Spinal cord (tissue), 10 donors: ENCODE measurements around the gene VGLL3. TPM values are rescaled to one million over a fixed set of nuclear protein-coding genes. Genes with fewer than 3 reads are reported as not detected.
A peak's percentile ranks its signal among the peaks of the same experiment; 100 is the strongest.
"Not testable (repeated sequence)": the region's sequence is repeated elsewhere in the genome, so short reads cannot be mapped to it uniquely, and the experiment has no call there.

Source experiments
- DNase-seq, 6 donors: peaks; one replicate each; pipeline versions ENCODE4 v3.0.0 to v3.0.0-alpha.2; 2013 to 2015; ENCODE audit warnings: low spot score in 6 of 6, low read depth in 4 of 6
- H3K27ac ChIP-seq: one replicate; pipeline ENCODE4 v1.5.1; 2013; ENCODE audit warnings: low read depth, low read length, control low read depth
- H3K27me3 ChIP-seq: one replicate; pipeline ENCODE4 v1.6.1; 2013; ENCODE audit warnings: low read length; ENCODE audit not compliant: control insufficient read depth, insufficient read depth
- H3K36me3 ChIP-seq: one replicate; pipeline ENCODE4 v1.6.1; 2013; ENCODE audit warnings: low read length; ENCODE audit not compliant: control insufficient read depth, insufficient read depth
- H3K4me1 ChIP-seq: one replicate; pipeline ENCODE4 v1.6.1; 2013; ENCODE audit warnings: low read length; ENCODE audit not compliant: control insufficient read depth, insufficient read depth
- H3K4me3 ChIP-seq: one replicate; pipeline ENCODE4 v1.5.1; 2013; ENCODE audit warnings: low read depth, low read length, control low read depth
- H3K9me3 ChIP-seq: one replicate; pipeline ENCODE4 v1.6.1; 2013; ENCODE audit warnings: low read length; ENCODE audit not compliant: control insufficient read depth, insufficient read depth
- WGBS: methylation state at CpG from one replicate; pipeline ENCODE4 v1.1.5; 2013; ENCODE audit warnings: missing lambda C conversion rate; ENCODE audit not compliant: insufficient coverage; 5-methylcytosine and 5-hydroxymethylcytosine counted together
- polyA plus RNA-seq, 2 donors: library from polyadenylated mRNA; unstranded; fragments of 120-200 nt; gene quantifications; one replicate each; pipeline ENCODE4 v1.2.1, GENCODE V29; 2013; ENCODE audit not compliant: insufficient read length in 2 of 2
- total RNA-seq, 2 donors: library from RNA; depleted of rRNA in 1 of 2; stranded (reverse); fragments of 120-200 nt in 1 of 2; fragments of >200 nt in 1 of 2; gene quantifications; one replicate each; pipeline versions ENCODE4 v1.2.3 to v1.2.4, GENCODE V29; 2013 to 2014
- donor health status: healthy.

Gene VGLL3
- total and polyA plus RNA-seq, 4 donors, result 2.8 to 17.5 (median 5.3) TPM

DNA sequence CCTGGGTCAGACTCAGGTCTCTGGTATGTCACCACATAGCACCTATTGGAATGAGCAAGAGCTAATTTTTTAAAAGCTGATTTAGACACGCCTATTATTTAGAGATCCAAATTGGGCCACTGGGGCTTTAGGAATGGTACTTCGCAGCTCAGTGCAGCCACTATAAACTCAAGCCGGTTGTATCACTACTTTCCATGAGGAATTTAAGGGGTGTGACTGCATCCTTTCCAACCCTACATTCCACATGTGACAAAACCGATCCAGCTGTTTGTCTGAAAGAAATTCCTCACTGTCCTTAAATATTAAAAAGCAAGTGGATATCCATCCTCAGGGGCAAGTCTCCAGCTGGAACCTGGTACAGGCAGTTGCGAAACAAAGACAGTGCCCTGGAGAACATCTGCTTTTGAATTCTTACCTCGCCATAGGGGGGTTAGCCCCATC, 12.8 kb downstream of the VGLL3 start:
- Histone ChIP-seq H3K4me3 (no peak overlapping the region), H3K4me1 (no peaks in the 10 kb centered on the region), H3K27me3 (no peaks in the 10 kb centered on the region), H3K27ac (no peak overlapping the region), H3K36me3 (no peaks in the 10 kb centered on the region), H3K9me3 (no peaks in the 10 kb centered on the region)
- no peak for DNase-seq
- WGBS, result 86% methylated on average over 1 of the region's 6 CpGs

DNA sequence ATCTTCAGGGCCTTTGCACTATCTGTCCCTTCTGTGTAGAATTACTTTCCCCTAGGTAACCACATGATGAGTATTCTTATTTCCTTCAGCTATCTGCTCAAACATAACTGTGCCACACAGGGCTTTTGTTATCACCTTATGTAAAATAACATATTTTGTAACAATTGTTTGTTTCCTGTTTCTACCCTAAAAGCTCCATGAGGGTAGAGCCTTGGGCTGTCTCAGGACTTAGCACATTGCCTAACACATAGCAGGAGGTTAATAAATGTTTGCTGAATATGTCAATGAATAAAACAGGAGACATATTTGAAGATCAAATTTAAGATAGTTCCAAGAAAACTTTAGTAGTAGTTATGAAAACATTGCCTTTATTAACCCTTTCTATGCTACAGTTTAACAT, 14.7 kb downstream of the VGLL3 start:
- Histone ChIP-seq H3K4me3 (no peak overlapping the region), H3K27me3 (no peaks in the 10 kb centered on the region), H3K36me3 (no peaks in the 10 kb centered on the region), H3K27ac (no peak overlapping the region), H3K9me3 (no peaks in the 10 kb centered on the region), H3K4me1 (no peaks in the 10 kb centered on the region)
- DNase-seq, result no peak

DNA sequence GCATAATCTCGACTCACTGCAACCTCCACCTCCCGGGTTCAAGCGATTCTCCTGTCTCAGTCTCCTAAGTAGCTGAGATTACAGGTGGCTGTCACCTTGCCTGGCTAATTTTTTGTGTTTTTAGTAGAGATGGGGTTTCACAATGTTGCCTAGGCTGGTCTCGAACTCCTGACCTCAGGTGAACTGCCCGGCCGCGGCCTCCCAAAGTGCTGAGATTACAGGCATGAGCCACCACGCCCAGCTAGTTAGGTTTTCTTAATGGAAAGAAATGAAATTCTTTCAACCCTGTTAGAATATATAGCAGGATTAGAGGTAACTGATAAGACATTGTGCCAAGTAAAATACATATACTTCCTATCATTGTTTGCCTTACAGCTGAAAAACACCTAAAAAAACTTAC, 16.8 kb downstream of the VGLL3 start:
- not testable (repeated sequence) for H3K4me3 ChIP-seq, H3K27ac ChIP-seq, DNase-seq, H3K27me3 ChIP-seq, H3K9me3 ChIP-seq, H3K4me1 ChIP-seq, H3K36me3 ChIP-seq
- 100% methylated on average over 1 of the region's 8 CpGs for WGBS

DNA sequence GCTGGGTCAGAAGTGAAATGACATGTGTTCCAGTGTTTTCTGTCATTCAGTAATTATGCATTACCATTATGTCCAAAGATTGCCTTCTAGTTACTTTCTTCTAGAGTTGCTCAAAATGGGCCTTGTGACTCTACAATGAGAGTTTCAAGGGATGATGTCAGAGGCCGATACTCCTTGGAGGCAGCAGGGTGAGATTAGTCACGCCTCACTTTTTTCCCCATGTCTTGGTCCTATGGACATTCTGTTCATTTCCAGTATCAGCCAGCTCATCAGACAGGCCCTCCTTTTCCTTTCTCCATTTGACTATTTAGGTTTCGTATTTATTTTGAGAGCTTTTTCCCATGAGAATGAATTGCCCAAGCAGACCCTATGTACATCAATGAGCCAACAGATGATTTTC, 17.5 kb downstream of the VGLL3 start:
- Histone ChIP-seq H3K9me3 (peaks cover 1% of the 10 kb centered on the region), H3K27me3 (no peaks in the 10 kb centered on the region), H3K4me3 (no peak overlapping the region), H3K4me1 (no peaks in the 10 kb centered on the region), H3K27ac (no peak overlapping the region), H3K36me3 (no peaks in the 10 kb centered on the region)
- WGBS, result 85% methylated on average over 2 of the region's 3 CpGs
- no peak for DNase-seq

DNA sequence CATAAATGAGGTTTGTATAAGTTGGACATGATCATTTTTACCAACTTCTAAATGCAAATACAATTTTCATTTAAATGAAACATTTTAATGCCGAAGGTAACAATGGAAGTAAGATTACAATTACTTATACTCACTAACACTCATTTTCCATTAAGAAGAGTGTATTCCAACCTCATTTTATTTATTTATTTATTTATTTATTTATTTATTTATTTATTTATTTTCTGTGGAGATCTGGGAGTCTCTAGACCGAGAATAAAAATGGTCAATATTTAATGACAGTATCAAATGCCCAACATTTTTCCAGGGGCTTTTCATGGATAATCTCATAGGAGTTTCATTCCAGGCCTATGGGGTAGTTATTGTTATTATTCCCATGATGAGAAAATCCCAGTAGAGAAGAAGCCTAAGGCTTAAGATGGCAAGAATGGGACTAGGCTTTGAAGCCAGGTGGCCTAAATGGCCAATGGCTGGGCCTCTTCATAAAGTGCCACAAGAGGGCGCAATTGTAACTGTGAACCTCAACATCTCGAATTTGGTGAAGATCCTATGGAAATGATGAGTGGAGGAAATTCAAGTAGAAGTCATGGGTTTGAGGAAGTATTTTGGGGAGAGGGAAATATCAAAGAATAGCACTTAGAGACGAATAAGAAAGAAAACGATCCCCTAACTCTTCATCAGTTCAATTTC, 21.3 kb downstream of the VGLL3 start:
- Histone ChIP-seq H3K36me3 (no peaks in the 10 kb centered on the region), H3K4me3 (no peak overlapping the region), H3K4me1 (no peaks in the 10 kb centered on the region), H3K27me3 (no peaks in the 10 kb centered on the region), H3K27ac (no peak overlapping the region), H3K9me3 (peaks cover 1% of the 10 kb centered on the region)
- peak in 1 of 6 donors; percentile 14 for DNase-seq
- 40% methylated on average over 1 of the region's 6 CpGs for WGBS

DNA sequence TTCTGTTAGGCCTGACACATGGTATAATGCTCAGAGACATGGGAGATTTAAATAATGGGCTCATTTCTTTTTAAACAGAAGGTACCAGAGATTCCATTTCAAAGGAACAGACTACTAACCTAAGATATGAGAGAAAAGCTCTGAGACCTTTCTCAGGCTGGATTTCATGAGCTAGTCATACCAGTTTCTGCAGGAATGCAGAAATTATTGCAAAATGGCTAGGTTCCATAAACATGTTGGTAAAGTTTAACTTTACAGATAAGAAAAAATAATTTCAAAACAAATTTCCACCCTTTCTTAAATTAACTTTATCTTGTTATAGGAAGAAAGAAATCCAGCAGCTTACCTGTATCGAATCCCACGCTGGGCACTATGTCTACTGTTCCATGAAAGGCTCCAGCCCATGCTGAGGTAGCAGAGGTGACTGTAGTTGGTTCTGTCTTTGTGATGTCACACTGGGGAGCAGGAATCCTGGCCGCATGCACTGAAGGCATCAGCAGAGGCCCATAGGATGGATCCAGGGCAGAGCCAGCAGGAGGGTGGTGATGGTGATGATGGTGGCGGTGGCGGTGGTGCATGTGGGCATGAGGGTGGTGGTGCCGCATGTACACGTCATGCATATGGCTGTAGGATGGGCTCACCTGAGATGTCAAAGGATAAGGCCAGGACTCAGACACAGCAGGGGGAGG, 22.6 kb downstream of the VGLL3 start:
- no peaks in the 10 kb centered on the region for H3K36me3 ChIP-seq
- H3K4me3 ChIP-seq, result no peak overlapping the region
- no peaks in the 10 kb centered on the region for H3K4me1 ChIP-seq
- no peak overlapping the region for H3K27ac ChIP-seq
- DNase-seq, result no peak
- peaks cover 1% of the 10 kb centered on the region for H3K9me3 ChIP-seq
- 95% methylated on average over 6 of the region's 7 CpGs for WGBS
- H3K27me3 ChIP-seq, result no peaks in the 10 kb centered on the region

DNA sequence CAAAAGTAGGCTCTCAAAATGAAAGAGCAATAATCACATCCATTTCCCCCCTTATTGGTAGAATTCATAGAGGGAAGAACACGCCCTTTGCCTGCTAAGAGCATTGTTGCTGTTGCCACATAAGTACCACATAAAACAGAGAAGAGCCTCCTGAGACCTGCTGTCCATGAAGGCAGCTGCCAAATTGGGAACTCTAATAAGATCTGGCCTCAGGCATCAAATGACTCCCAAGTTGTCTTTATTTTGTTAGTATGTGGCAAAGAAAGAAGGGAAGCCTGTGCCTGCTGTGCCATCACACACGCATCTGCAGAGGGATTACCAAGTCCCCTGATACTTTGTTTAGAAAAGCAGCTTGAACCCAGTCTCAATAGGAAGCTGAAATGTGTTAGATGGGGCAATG, 23.9 kb downstream of the VGLL3 start:
- Histone ChIP-seq H3K4me3 (no peak overlapping the region), H3K27me3 (no peaks in the 10 kb centered on the region), H3K4me1 (no peaks in the 10 kb centered on the region), H3K27ac (no peak overlapping the region), H3K36me3 (no peaks in the 10 kb centered on the region), H3K9me3 (peaks cover 1% of the 10 kb centered on the region)
- peak in 1 of 6 donors; percentile 27 for DNase-seq
- 60% methylated on average over 1 of the region's 2 CpGs for WGBS

DNA sequence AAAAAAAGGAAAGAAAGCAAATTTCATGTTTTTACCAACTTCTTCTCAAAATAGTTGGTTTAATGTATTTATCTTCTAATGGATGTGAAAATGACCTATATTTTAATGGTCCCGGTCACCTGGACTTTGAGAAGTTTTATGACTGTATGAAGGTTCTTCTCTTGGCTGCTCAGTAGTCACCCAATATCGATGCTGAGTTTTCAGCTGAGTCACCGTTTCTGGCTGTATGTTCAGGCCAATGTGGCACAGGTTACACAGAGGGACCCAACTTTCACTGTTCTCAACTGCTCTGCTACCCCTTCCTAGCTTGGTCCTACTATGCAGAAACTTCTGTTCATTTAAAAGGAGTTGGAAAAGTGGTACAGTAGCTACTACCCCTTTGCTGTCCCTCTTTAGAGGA, 25.8 kb downstream of the VGLL3 start:
- Histone ChIP-seq H3K27me3 (no peaks in the 10 kb centered on the region), H3K27ac (no peak overlapping the region), H3K4me3 (no peak overlapping the region), H3K9me3 (peaks cover under 1% of the 10 kb centered on the region), H3K36me3 (no peaks in the 10 kb centered on the region), H3K4me1 (no peaks in the 10 kb centered on the region)
- WGBS, result 100% methylated on average over 1 of the region's 3 CpGs
- DNase-seq, result no peak

DNA sequence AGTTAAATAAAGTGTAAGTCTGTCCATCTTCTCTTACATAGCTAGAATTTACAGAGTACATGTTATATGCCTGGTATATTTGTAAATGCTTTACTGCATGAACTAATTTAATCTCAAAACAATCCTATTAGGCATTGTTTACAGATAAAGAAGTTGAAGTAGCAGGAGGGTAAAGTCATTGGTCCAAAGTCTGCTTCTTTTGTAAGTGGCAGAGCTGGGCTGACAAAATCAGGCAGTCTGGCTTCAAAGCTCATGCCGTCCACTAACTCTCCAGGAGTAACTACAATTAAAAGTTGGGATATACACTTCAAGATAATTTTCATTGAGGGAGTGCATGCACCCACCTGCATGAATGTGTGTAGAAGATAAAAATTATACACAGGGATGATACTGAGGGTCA, 27.3 kb downstream of the VGLL3 start:
- no peaks in the 10 kb centered on the region for H3K36me3 ChIP-seq
- no peaks in the 10 kb centered on the region for H3K4me1 ChIP-seq
- no peaks in the 10 kb centered on the region for H3K27me3 ChIP-seq
- H3K9me3 ChIP-seq, result no peaks in the 10 kb centered on the region
- H3K27ac ChIP-seq, result no peak overlapping the region
- DNase-seq, result no peak
- no CpG with 5 or more reads among the region's 1 CpG for WGBS
- no peak overlapping the region for H3K4me3 ChIP-seq

DNA sequence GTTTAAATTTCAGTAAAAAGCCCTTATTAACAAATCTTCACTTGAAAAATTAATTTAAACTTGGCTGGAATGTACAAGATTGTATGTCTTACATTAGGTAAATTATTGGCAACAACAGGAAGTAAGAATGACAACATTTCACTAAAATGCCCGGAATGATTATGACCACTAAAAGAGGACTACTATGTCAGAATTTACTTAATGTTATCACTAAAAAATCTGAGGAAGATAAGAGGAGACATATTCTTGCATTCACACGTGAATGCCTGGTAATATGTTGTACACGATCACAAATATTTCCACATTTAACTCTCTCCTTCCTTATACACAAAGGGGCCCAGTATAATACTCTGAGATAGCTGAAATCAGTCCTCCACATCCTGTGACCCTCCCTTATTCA, 29.7 kb downstream of the VGLL3 start:
- Histone ChIP-seq H3K36me3 (no peaks in the 10 kb centered on the region), H3K9me3 (no peaks in the 10 kb centered on the region), H3K27me3 (no peaks in the 10 kb centered on the region), H3K4me1 (no peaks in the 10 kb centered on the region), H3K4me3 (no peak overlapping the region), H3K27ac (no peak overlapping the region)
- WGBS, result no CpG with 5 or more reads among the region's 3 CpGs
- DNase-seq, result no peak
